Neuron (in vitro differentiated cells): ENCODE results near the gene DARS2.
"Not testable (repeated sequence)": the region's sequence is repeated elsewhere in the genome, so short reads cannot be mapped to it uniquely, and the experiment has no call there.

ENCODE experiments used
- H2AFZ ChIP-seq: one replicate; pipeline ENCODE4 v1.6.1; 2013; ENCODE audit warnings: low read depth, mild to moderate bottlenecking, inconsistent platforms, low read length, moderate library complexity
- H3K27me3 ChIP-seq: one replicate; pipeline ENCODE4 v1.6.1; 2013; ENCODE audit warnings: low read length; ENCODE audit not compliant: insufficient read depth
- H3K36me3 ChIP-seq: one replicate; pipeline ENCODE4 v1.6.1; 2013; ENCODE audit warnings: low read length; ENCODE audit not compliant: insufficient read depth
- H3K4me1 ChIP-seq: one replicate; pipeline ENCODE4 v1.6.1; 2013; ENCODE audit warnings: low read length; ENCODE audit not compliant: insufficient read depth
- H3K4me3 ChIP-seq: 2 replicates; pipeline ENCODE4 v1.5.1; 2013; ENCODE audit warnings: mild to moderate bottlenecking, low read length, moderate library complexity
- H3K9me3 ChIP-seq: one replicate; pipeline ENCODE4 v1.6.1; 2013; ENCODE audit warnings: low read length

The DARS2 gene

DNA sequence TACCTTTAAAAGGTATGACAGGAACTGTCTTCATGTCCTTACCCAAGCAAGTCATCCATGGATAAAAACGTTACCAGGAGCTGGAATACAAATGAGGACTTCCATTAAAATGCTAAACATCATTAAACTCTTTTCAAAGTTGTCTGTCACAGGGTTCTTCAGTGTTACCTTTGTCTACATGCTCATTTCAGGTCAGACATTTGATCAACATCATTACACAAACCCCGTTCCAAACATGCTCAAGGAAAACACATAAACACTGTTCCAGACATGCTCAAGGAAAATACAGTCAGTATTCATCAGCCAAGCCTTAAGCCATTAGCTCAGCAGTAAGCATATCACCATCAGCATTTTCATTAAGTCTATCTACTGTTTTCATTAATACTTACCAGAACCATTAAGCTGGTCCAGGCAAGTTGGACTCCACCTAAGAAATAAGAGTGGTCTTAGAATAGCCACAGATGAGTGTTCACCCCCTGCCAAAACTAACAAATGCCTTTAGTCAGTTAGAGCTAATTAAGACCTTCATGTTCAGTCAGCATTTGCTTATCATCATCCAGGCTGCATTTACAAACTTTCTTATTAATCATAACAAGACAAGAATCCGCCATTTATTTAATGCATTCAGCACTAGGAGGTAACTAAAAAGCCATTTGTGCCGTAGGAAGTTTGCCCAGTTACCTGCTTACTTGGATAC lies 41.1 kb downstream of the DARS2 start:
- Histone ChIP-seq H2AFZ (no peak overlapping the region), H3K9me3 (no peaks in the 10 kb centered on the region), H3K4me3 (peak overlapping the region; percentile 78), H3K36me3 (peaks cover 53% of the 10 kb centered on the region), H3K4me1 (peaks cover 34% of the 10 kb centered on the region), H3K27me3 (no peaks in the 10 kb centered on the region)

DNA sequence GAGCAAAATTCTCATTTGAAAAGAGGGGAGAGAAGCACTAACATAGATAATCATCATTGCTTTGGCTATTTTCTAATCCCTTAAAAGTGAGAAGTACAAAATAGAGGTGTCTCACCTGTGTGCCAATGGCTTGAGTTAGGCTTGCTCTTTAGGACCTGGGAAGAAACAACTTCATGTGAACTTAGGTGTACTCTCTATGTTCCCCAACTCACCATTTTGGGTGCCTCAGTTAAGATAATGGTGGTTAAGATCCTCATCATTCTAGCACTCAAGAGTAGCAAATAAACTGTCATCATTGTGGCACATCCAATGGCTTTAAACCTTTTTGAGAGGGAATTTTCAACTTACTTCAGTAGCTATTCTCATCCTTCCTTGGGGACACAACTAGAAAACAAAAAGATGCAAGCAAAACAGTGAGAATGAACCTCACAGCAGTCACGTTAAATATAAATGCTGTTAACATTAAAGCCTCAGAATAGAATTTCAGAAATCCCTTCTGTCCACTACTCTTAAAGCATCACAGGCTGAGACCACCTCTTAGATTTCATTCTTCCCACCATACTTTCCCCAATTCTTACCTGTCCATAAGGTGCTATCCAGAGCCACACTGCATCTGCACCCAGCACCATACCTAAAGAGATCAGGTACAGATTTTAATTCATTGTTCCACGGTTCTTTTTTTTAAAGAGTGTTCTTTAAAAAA lies 42.1 kb downstream of the DARS2 start:
- H3K27me3 ChIP-seq = no peaks in the 10 kb centered on the region
- peaks cover 34% of the 10 kb centered on the region for H3K4me1 ChIP-seq
- H3K4me3 ChIP-seq = peak overlapping the region; percentile 78
- H3K9me3 ChIP-seq = no peaks in the 10 kb centered on the region
- H2AFZ ChIP-seq = no peak overlapping the region
- H3K36me3 ChIP-seq = peaks cover 62% of the 10 kb centered on the region

DNA sequence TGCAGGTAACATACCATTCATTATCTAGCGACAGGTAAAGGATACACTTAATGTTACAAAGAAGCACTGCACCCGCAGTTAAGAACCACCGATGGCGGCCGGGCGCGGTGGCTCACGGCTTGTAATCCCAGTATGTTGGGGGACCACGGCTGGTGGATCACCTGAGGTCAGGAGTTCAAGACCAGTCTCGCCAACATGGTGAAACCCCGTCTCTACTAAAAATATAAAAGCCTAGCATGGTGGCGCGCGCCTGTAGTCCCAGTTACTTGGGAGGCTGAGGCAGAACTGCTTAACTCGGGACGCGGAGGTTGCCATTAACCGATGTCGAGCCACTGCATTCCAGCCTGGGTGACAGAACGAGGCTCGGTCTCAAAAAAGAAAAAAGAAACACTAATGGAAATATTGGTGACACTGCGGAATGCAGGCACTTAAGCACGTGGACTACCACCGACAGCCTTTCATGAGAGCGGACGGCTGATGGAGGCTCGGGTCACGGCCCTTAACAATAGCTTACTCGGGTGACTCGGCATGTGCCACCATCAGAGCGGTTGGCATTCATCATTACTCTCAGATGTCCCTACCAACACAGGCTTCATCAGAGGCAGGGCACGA lies 42.8 kb downstream of the DARS2 start:
- Histone ChIP-seq H3K36me3 (peaks cover 62% of the 10 kb centered on the region), H3K9me3 (no peaks in the 10 kb centered on the region), H3K27me3 (no peaks in the 10 kb centered on the region), H3K4me1 (peaks cover 34% of the 10 kb centered on the region), H2AFZ (peak overlapping the region; percentile 0), H3K4me3 (peak overlapping the region; percentile 78)

DNA sequence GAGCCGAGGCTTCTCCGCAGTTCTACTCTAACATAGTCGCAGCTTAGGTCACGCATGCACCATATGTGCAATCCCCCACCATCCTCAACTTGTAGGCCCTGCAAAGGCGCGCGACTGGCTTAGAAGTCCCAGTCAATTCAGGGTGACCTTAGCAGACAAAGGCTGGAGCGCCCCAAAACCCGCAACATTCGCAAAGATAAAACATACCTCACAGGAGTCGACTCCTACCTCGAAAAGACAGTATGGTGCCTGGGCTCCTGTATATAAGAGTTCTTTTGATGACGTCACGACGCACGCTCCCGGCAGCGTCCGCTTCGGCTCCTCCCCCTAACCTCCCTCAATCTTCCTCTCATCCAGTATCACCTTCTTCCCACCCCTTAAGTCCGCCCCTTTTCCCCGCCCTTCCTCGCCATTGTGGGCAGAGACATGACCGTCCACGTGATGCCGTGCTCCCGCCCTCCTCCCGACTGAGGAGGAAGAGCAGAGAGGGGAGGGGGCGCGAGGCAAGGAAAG lies 43.3 kb downstream of the DARS2 start, which contains the start of gene GAS5:
GAS5 (minus strand) TSS at position 237 of the 513 bp plus-strand sequence.
- no peaks in the 10 kb centered on the region for H3K27me3 ChIP-seq
- H3K4me1 ChIP-seq = peaks cover 34% of the 10 kb centered on the region
- no peaks in the 10 kb centered on the region for H3K9me3 ChIP-seq
- H3K36me3 ChIP-seq = peaks cover 58% of the 10 kb centered on the region
- peak within 1 kb of the TSS; percentile 78 for H3K4me3 ChIP-seq
- peak within 1 kb of the TSS; percentile 89 for H2AFZ ChIP-seq

DNA sequence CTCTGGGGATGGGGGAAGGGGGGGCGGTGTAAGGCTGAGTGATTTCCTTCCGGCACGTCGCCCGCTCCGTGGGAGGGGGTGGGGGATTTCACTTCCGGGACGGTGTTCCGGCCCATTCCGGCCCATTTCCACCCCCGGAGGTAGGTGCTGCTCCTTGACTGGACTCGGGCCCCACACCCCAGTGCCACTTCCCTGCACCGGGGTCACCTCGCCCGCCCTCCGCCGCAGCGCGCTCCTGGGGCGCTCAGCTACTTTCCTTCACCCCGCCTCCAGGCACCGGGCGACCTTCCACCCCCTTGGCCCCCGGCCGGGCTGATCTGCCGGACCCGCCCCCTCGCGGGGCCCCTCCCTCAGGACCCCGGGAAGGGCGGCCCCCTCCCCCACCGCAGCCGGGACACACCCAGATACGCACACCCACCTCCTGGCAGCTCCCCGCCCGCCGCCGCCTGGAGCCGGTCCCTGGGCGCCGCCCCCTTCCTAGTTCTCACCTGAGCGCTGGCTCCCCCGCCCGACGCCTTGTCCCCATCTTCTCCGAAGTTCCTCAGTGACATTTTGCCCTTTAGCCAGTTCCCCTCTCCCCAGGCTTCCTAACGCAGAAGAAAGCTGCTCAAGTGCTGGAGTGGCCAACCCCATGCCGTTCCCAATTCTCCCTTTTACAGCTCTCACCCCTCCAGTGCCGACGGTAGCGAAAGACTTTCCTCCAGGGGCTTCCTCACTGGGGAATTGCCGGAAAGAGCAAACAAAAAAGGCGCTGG lies 44.0 kb downstream of the DARS2 start, which contains the start of gene ZBTB37:
ZBTB37 (plus strand) TSS at position 115 of the 755 bp plus-strand sequence. CDS start 1,846 bp downstream, outside the sequence.
- Histone ChIP-seq H3K4me3 (peak within 1 kb of the TSS; percentile 78), H3K9me3 (no peaks in the 10 kb centered on the region), H3K4me1 (peaks cover 36% of the 10 kb centered on the region), H3K27me3 (no peaks in the 10 kb centered on the region), H3K36me3 (peaks cover 55% of the 10 kb centered on the region), H2AFZ (peak within 1 kb of the TSS; percentile 89)

DNA sequence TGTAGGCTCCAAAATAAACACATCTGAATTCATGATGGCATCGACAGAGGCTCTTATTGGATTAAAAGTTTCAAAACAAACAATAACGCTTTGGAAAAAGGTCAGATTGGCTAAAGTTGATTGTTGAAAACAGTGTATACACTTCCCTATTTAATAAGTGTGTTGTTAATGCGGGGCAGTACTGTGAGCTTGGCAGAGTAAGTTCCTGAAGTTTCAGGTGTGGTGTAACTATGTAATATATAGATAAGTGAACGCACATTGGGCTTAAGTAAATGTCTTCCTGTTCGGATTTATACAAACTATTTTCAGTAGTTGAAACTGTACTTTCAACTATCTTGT lies 44.5 kb downstream of the DARS2 start:
- H3K27me3 ChIP-seq = no peaks in the 10 kb centered on the region
- H3K4me1 ChIP-seq = peaks cover 36% of the 10 kb centered on the region
- H2AFZ ChIP-seq = peak overlapping the region; percentile 89
- H3K36me3 ChIP-seq = peaks cover 51% of the 10 kb centered on the region
- H3K9me3 ChIP-seq = no peaks in the 10 kb centered on the region
- peak overlapping the region; percentile 78 for H3K4me3 ChIP-seq

DNA sequence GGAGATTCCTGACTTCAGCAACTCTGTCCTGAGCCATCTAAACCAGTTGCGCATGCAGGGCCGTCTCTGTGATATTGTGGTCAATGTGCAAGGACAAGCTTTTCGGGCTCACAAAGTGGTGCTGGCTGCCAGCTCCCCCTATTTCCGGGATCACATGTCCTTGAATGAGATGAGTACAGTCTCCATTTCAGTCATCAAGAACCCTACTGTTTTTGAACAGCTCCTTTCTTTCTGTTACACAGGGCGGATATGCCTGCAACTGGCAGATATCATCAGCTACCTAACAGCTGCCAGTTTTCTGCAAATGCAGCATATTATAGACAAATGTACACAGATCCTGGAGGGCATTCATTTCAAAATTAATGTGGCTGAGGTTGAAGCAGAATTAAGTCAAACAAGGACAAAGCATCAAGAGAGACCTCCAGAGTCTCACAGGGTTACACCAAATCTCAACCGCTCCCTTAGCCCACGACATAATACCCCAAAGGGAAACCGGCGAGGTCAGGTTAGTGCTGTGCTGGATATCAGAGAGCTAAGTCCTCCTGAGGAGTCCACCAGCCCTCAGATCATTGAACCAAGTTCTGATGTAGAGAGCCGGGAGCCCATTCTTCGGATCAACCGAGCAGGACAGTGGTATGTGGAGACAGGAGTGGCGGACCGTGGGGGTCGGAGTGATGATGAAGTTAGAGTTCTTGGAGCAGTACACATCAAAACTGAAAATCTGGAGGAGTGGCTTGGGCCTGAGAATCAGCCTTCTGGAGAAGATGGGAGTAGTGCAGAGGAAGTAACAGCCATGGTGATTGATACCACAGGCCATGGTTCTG lies 46.0 kb downstream of the DARS2 start:
- Histone ChIP-seq H3K4me1 (peaks cover 27% of the 10 kb centered on the region), H2AFZ (no peak overlapping the region), H3K4me3 (no peak overlapping the region), H3K27me3 (no peaks in the 10 kb centered on the region), H3K36me3 (peaks cover 47% of the 10 kb centered on the region), H3K9me3 (no peaks in the 10 kb centered on the region)

DNA sequence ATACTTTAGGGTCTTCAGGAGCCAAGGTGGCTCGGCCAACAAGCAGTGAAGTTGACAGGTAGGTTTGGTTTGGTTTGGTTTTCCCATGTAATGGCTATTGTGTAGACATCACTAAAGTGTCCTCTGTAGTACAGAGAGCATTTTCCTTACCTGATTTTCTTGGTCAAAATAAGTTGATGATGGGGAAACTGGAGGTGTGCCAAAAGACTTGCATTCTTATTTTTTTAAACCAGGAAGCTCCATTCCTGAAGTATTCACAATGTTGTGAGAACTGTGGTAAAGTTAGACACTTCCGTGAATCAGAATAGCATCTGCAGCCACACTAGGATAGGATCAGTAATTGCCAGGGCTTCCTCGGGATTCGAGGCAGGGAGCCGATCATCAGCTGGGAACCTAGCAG lies 46.6 kb downstream of the DARS2 start:
- peaks cover 21% of the 10 kb centered on the region for H3K4me1 ChIP-seq
- no peaks in the 10 kb centered on the region for H3K9me3 ChIP-seq
- H3K27me3 ChIP-seq = no peaks in the 10 kb centered on the region
- H3K4me3 ChIP-seq = no peak overlapping the region
- peaks cover 47% of the 10 kb centered on the region for H3K36me3 ChIP-seq
- H2AFZ ChIP-seq = no peak overlapping the region

DNA sequence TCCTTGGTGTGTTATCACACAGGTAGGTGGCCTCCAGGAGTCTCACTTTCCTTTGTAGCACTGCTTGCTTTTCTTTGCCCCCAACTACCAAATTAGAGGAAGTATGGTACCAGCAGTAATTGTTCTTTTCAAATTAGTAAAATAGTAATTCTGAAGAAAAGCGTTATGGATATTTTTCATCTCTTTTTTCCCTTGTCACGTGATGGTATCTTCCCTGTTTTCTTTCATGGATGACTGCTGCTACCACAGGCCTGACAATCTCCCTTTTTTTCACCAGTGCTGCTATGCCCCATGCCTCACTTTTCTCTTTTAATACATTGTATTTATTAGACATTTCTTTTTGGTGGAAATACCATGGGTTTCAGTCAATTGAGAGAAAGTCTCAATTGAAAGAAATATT lies 47.0 kb downstream of the DARS2 start:
- Histone ChIP-seq H3K36me3 (peaks cover 46% of the 10 kb centered on the region), H3K4me3 (no peak overlapping the region), H3K27me3 (no peaks in the 10 kb centered on the region), H3K9me3 (no peaks in the 10 kb centered on the region), H3K4me1 (peaks cover 17% of the 10 kb centered on the region), H2AFZ (no peak overlapping the region)

DNA sequence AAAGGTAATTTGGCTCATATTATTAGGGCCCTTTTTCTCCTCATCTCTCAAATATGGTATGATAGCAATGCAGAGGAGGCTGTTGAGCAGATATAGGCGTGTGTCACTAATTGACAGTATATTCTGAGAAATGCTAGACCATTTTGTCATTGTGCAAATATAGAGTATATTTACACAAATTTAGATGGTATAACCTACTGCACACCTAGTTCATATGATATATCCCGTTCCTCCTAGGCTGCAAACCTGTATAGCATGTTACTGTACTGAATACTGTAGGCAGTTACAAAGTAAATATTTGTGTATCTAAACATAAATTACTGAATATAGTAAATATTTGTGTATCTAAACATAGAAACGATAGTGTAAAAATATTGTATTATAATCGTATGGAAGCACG lies 52.3 kb downstream of the DARS2 start:
- H3K4me1 ChIP-seq = peaks cover 2% of the 10 kb centered on the region
- H3K4me3 ChIP-seq = no peak overlapping the region
- H2AFZ ChIP-seq = no peak overlapping the region
- H3K27me3 ChIP-seq = no peaks in the 10 kb centered on the region
- H3K36me3 ChIP-seq = peaks cover 55% of the 10 kb centered on the region
- H3K9me3 ChIP-seq = no peaks in the 10 kb centered on the region

DNA sequence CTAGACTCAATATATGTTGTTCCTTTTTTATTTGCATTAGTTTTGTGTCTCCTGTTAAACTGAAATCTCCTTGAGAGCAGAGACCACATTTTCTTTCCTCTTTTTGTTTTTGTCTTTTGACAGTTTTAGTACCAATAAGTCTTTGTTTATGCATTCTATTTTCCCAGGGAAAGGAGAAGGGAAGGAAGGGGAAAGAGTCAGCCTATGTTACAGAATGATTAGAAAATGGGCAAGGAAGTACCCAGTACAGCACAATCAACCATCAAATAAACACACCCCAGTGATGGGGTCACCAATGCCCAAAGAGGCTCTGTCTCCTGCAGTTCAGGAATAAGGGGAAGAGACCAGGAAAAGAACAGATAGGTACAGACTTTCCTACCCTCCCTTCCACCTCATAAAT lies 53.8 kb downstream of the DARS2 start:
- no peaks in the 10 kb centered on the region for H3K27me3 ChIP-seq
- peaks cover 58% of the 10 kb centered on the region for H3K36me3 ChIP-seq
- no peak overlapping the region for H2AFZ ChIP-seq
- no peak overlapping the region for H3K4me3 ChIP-seq
- H3K4me1 ChIP-seq = no peaks in the 10 kb centered on the region
- H3K9me3 ChIP-seq = no peaks in the 10 kb centered on the region

DNA sequence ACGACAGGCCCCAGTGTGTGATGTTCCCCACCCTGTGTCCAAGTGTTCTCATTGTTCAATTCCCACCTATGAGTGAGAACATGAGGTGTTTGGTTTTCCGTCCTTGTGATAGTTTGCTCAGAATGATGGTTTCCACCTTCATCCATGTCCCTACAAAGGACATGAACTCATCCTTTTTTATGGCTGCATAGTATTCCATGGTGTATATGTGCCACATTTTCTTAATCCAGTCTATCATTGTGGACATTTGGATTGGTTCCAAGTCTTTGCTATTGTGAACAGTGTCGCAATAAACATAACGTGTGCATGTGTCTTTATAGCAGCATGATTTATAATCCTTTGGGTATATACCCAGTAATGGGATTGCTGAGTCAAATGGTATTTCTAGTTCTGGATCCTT lies 56.6 kb downstream of the DARS2 start:
- H3K9me3 ChIP-seq, H2AFZ ChIP-seq, H3K4me1 ChIP-seq, H3K27me3 ChIP-seq, H3K4me3 ChIP-seq: not testable (repeated sequence)
- H3K36me3 ChIP-seq = peaks cover 44% of the 10 kb centered on the region
